D721Med (cell line): ENCODE data around the gene CFB.

Experiments
- DNase-seq: peaks from one replicate; pipeline ENCODE4 v3.0.0; 2011; ENCODE audit warnings: low spot score; ENCODE audit not compliant: insufficient read length
- FAIRE-seq: peaks from 2 replicates; lab custom pipeline; 2011; peaks lifted over from hg19 to GRCh38; lab: Jason Lieb, UNC
- CTCF ChIP-seq: IDR thresholded peaks from 2 replicates; pipeline ENCODE4 v1.5.1; 2012; ENCODE audit warnings: mild to moderate bottlenecking, control low read depth; ENCODE audit not compliant: insufficient read depth; ENCODE audit errors: missing control alignments

Gene CFB

DNA sequence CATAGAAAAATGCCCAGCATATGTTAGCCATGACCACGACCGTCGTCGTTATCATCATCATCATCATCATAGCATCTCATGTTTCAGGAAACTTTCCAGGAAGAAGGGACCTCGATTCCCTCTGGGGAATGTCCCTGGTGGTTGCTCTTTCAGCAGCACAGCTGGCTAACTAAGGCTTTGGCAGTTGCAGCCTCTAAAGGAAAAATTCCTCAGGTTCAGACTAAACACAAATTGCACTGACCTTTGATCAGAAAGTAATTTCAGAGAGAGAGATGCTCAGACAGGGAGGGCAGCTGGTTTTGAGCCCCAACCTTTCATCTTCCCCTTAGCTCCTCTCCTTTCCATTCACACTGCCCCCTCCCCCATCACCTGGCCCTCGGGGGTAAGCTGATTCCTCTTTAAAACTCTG lies 5.6 kb upstream of the CFB start:
- no peak for TF ChIP-seq CTCF
- DNase-seq (no peak), FAIRE-seq (no peak)

DNA sequence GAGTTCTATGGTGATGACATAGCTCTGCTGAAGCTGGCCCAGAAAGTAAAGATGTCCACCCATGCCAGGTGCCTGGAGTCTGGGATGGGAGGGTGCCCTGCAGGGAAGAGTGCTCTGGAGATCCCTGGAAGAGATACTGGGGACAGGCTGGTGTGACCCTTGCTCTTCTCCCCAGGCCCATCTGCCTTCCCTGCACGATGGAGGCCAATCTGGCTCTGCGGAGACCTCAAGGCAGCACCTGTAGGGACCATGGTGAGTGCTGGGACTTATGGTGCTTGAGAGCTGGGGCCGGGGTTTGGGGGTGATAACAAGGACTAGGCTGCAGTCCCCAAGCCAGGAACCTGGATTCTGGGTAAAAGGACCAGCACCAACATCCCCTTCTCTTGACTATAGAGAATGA lies 2.2 kb upstream of the CFB start:
- TF ChIP-seq CTCF = no peak
- no peak for FAIRE-seq
- DNase-seq = no peak

DNA sequence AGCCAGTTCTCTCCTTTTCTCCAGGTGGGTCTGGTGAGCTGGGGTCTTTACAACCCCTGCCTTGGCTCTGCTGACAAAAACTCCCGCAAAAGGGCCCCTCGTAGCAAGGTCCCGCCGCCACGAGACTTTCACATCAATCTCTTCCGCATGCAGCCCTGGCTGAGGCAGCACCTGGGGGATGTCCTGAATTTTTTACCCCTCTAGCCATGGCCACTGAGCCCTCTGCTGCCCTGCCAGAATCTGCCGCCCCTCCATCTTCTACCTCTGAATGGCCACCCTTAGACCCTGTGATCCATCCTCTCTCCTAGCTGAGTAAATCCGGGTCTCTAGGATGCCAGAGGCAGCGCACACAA lies 765 bp upstream of the CFB start:
- FAIRE-seq (no peak), DNase-seq (no peak)
- TF ChIP-seq CTCF = no peak

DNA sequence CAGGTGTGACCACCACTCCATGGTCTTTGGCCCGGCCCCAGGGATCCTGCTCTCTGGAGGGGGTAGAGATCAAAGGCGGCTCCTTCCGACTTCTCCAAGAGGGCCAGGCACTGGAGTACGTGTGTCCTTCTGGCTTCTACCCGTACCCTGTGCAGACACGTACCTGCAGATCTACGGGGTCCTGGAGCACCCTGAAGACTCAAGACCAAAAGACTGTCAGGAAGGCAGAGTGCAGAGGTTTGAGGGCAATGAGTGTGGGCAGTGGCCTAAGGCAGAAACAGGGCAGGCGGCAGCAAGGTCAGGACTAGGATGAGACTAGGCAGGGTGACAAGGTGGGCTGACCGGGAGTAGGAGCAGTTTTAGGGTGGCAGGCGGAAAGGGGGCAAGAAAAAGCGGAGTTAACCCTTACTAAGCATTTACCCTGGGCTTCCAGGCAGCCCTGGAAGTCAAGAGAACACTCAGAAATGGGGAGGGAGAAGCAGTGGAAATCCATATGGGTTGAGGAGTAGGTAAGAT lies 533 bp downstream of the CFB start:
- no peak for DNase-seq
- no peak for TF ChIP-seq CTCF
- FAIRE-seq = no peak

DNA sequence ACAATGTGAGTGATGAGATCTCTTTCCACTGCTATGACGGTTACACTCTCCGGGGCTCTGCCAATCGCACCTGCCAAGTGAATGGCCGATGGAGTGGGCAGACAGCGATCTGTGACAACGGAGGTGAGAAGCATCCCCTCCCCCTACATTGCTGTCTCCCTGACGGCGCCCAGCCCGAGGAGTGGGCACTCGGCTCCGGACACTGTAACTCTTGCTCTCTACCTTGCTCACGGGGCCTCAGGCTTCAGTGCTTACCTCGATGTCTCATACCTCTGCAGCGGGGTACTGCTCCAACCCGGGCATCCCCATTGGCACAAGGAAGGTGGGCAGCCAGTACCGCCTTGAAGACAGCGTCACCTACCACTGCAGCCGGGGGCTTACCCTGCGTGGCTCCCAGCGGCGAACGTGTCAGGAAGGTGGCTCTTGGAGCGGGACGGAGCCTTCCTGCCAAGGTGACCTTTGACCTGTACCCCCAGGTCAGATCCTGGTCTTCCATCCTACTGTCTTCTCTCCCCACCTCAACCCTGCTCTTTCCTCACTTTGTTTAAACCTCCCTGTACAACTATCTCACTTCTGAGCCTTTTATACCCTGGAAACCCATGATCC lies 1.3 kb downstream of the CFB start:
- FAIRE-seq (no peak), DNase-seq (no peak)
- TF ChIP-seq CTCF = no peak

- FAIRE-seq = no peak
- DNase-seq = no peak
- TF ChIP-seq CTCF = no peak
These were observed 2.0 kb downstream of the CFB start for GRCh38 chr6:31947864-31948263.

GRCh38 chr6:31948306-31948705 lies 2.4 kb downstream of the CFB start:
- TF ChIP-seq CTCF = no peak
- DNase-seq = no peak
- FAIRE-seq = no peak
